Astrocyte (in vitro differentiated cells and primary cell): ENCODE measurements around the gene C19orf85. TPM values are rescaled to one million over a fixed set of nuclear protein-coding genes. Genes with fewer than 3 reads are reported as not detected.
A peak's percentile ranks its signal among the peaks of the same experiment; 100 is the strongest.

Experiments used
- DNase-seq: peaks from one replicate; pipeline ENCODE4 v3.0.0-alpha.2; 2010; ENCODE audit warnings: low read depth
- FAIRE-seq: peaks from 2 replicates; lab custom pipeline; 2011; peaks lifted over from hg19 to GRCh38; lab: Jason Lieb, UNC
- H2AFZ ChIP-seq: 2 replicates; pipeline ENCODE4 v1.6.0; 2012; ENCODE audit warnings: low read depth, low read length, inconsistent platforms
- H3K27ac ChIP-seq: 2 replicates; pipeline ENCODE4 v1.5.1; 2011; ENCODE audit warnings: low read depth, low read length, inconsistent platforms
- H3K27me3 ChIP-seq: 2 replicates; pipeline ENCODE4 v1.6.0; 2011; ENCODE audit warnings: low read length, inconsistent platforms; ENCODE audit not compliant: insufficient read depth
- H3K36me3 ChIP-seq: 2 replicates; pipeline ENCODE4 v1.5.1; 2011; ENCODE audit warnings: low read length, inconsistent platforms; ENCODE audit not compliant: insufficient read depth
- H3K4me1 ChIP-seq: 2 replicates; pipeline ENCODE4 v1.5.1; 2011; ENCODE audit warnings: low read length, inconsistent platforms; ENCODE audit not compliant: insufficient read depth
- H3K4me2 ChIP-seq: 2 replicates; pipeline ENCODE4 v1.6.0; 2012; ENCODE audit warnings: low read length, inconsistent platforms
- H3K4me3 ChIP-seq: 2 replicates; pipeline ENCODE4 v1.5.1; 2011; ENCODE audit warnings: low read depth, mild to moderate bottlenecking, low read length, inconsistent platforms; ENCODE audit not compliant: insufficient read depth
- H3K79me2 ChIP-seq: 2 replicates; pipeline ENCODE4 v1.6.0; 2012; ENCODE audit warnings: mild to moderate bottlenecking, low read length, inconsistent platforms; ENCODE audit not compliant: insufficient read depth
- H3K9ac ChIP-seq: 2 replicates; pipeline ENCODE4 v1.6.0; 2012; ENCODE audit warnings: mild to moderate bottlenecking, low read length, inconsistent platforms
- H3K9me3 ChIP-seq: 2 replicates; pipeline ENCODE4 v1.5.1; 2012; ENCODE audit warnings: low read depth, mild to moderate bottlenecking, low read length, inconsistent platforms; ENCODE audit not compliant: insufficient read depth
- H4K20me1 ChIP-seq: 2 replicates; pipeline ENCODE4 v1.6.0; 2012; ENCODE audit warnings: low read length, inconsistent platforms; ENCODE audit not compliant: insufficient read depth
- H3K27ac Mint-ChIP-seq: one replicate; pipeline ENCODE4 v1.8.0; 2021; ENCODE audit warnings: mild to moderate bottlenecking, mixed read lengths; ENCODE audit not compliant: unreplicated experiment
- H3K27me3 Mint-ChIP-seq: one replicate; pipeline ENCODE4 v1.8.0; 2021; ENCODE audit warnings: low read depth, mixed read lengths; ENCODE audit not compliant: unreplicated experiment
- H3K36me3 Mint-ChIP-seq: one replicate; pipeline ENCODE4 v1.8.0; 2021; ENCODE audit warnings: low read depth, mixed read lengths; ENCODE audit not compliant: unreplicated experiment
- H3K4me1 Mint-ChIP-seq: one replicate; pipeline ENCODE4 v1.8.0; 2021; ENCODE audit warnings: low read depth, mixed read lengths; ENCODE audit not compliant: unreplicated experiment
- H3K4me3 Mint-ChIP-seq: one replicate; pipeline ENCODE4 v1.8.0; 2021; ENCODE audit warnings: mild to moderate bottlenecking, moderate library complexity, mixed read lengths; ENCODE audit not compliant: unreplicated experiment
- H3K9me3 Mint-ChIP-seq: one replicate; pipeline ENCODE4 v1.8.0; 2021; ENCODE audit warnings: mild to moderate bottlenecking, mixed read lengths; ENCODE audit not compliant: unreplicated experiment
- EZH2 ChIP-seq: IDR thresholded peaks from 2 replicates; pipeline ENCODE4 v1.6.1; 2012; ENCODE audit warnings: mild to moderate bottlenecking, low read length, inconsistent platforms; ENCODE audit not compliant: insufficient read depth
- total RNA-seq: library from RNA; stranded (reverse); gene quantifications from 2 replicates; pipeline ENCODE4 v1.2.1, GENCODE V29; 2021
- TF ChIP-seq, protein P1 (sequence below): IDR thresholded peaks from 2 replicates; pipeline ENCODE4 v1.5.1; 2011; ENCODE audit warnings: low read depth, mild to moderate bottlenecking, inconsistent platforms, low read length, moderate library complexity; ENCODE audit not compliant: insufficient read depth

C19orf85 gene
- total RNA-seq, 1 donor from 2014 or later: not detected

- Histone ChIP-seq H3K4me1 (peaks cover 33% of the 10 kb centered on the region), H3K79me2 (no peaks in the 10 kb centered on the region), H3K9ac (peak overlapping the region; percentile 54), H3K4me2 (peak overlapping the region; percentile 16), H2AFZ (no peak overlapping the region), H3K4me3 (no peak overlapping the region), H3K27me3 (no peaks in the 10 kb centered on the region), H3K9me3 (no peaks in the 10 kb centered on the region), H3K36me3 (no peaks in the 10 kb centered on the region), H4K20me1 (no peaks in the 10 kb centered on the region), H3K27ac (peak overlapping the region; percentile 1)
- no peaks in the 10 kb centered on the region for H3K36me3 Mint-ChIP-seq
- peaks cover 3% of the 10 kb centered on the region for H3K4me1 Mint-ChIP-seq
- no peaks in the 10 kb centered on the region for H3K27me3 Mint-ChIP-seq
- H3K4me3 Mint-ChIP-seq: no peak overlapping the region
- H3K9me3 Mint-ChIP-seq: no peaks in the 10 kb centered on the region
- DNase-seq (peak; percentile 86), FAIRE-seq (peak; percentile 29)
- TF ChIP-seq EZH2: no peak
- TF ChIP-seq, protein P1, sequence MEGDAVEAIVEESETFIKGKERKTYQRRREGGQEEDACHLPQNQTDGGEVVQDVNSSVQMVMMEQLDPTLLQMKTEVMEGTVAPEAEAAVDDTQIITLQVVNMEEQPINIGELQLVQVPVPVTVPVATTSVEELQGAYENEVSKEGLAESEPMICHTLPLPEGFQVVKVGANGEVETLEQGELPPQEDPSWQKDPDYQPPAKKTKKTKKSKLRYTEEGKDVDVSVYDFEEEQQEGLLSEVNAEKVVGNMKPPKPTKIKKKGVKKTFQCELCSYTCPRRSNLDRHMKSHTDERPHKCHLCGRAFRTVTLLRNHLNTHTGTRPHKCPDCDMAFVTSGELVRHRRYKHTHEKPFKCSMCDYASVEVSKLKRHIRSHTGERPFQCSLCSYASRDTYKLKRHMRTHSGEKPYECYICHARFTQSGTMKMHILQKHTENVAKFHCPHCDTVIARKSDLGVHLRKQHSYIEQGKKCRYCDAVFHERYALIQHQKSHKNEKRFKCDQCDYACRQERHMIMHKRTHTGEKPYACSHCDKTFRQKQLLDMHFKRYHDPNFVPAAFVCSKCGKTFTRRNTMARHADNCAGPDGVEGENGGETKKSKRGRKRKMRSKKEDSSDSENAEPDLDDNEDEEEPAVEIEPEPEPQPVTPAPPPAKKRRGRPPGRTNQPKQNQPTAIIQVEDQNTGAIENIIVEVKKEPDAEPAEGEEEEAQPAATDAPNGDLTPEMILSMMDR: no peak
- no peak overlapping the region for H3K27ac Mint-ChIP-seq
Measured at GRCh38 chr19:55472463-55472862, 7.9 kb upstream of the C19orf85 start.

- TF ChIP-seq, protein P1: no peak
- TF ChIP-seq EZH2: no peak
- Histone ChIP-seq H3K79me2 (no peaks in the 10 kb centered on the region), H3K9me3 (no peaks in the 10 kb centered on the region), H3K36me3 (no peaks in the 10 kb centered on the region), H3K9ac (no peak overlapping the region), H3K27ac (no peak overlapping the region), H3K4me1 (peaks cover 33% of the 10 kb centered on the region), H2AFZ (no peak overlapping the region), H3K27me3 (no peaks in the 10 kb centered on the region), H4K20me1 (no peaks in the 10 kb centered on the region), H3K4me2 (no peak overlapping the region), H3K4me3 (no peak overlapping the region)
- Mint-ChIP-seq H3K36me3 (no peaks in the 10 kb centered on the region), H3K27me3 (no peaks in the 10 kb centered on the region), H3K4me3 (no peak overlapping the region), H3K4me1 (peaks cover 3% of the 10 kb centered on the region), H3K9me3 (no peaks in the 10 kb centered on the region), H3K27ac (peak overlapping the region; percentile 81)
- DNase-seq: no peak
- no peak for FAIRE-seq
Measured at GRCh38 chr19:55471266-55471665, 6.7 kb upstream of the C19orf85 start.

- DNase-seq (no peak), FAIRE-seq (no peak)
- Mint-ChIP-seq H3K4me1 (peaks cover 5% of the 10 kb centered on the region), H3K9me3 (no peaks in the 10 kb centered on the region), H3K27me3 (peaks cover 4% of the 10 kb centered on the region), H3K27ac (no peak overlapping the region), H3K4me3 (peak overlapping the region; percentile 66), H3K36me3 (no peaks in the 10 kb centered on the region)
- no peak overlapping the region for H3K27ac ChIP-seq
- no peak overlapping the region for H3K4me3 ChIP-seq
- peak overlapping the region; percentile 43 for H2AFZ ChIP-seq
- peaks cover 9% of the 10 kb centered on the region for H3K4me1 ChIP-seq
- peaks cover 2% of the 10 kb centered on the region for H3K27me3 ChIP-seq
- no peak for TF ChIP-seq EZH2
- TF ChIP-seq, protein P1: peak; percentile 1
- H3K4me2 ChIP-seq: peak overlapping the region; percentile 70
- no peaks in the 10 kb centered on the region for H3K9me3 ChIP-seq
- no peaks in the 10 kb centered on the region for H4K20me1 ChIP-seq
- H3K36me3 ChIP-seq: no peaks in the 10 kb centered on the region
- H3K79me2 ChIP-seq: no peaks in the 10 kb centered on the region
- no peak overlapping the region for H3K9ac ChIP-seq
Measured at GRCh38 chr19:55468054-55468393, 3.5 kb upstream of the C19orf85 start.
